Esophagus muscularis mucosa (tissue), 3 donors: ENCODE data around the gene RYR1.

Experiments
- CTCF ChIP-seq, 3 experiments: fragments of 200-600 bp in 2 of 3; fragments of 450-650 bp in 1 of 3; sonication (generic) in 2 of 3; IDR thresholded peaks; one replicate each; pipeline ENCODE4 v1.5.1; 2017 to 2019; ENCODE audit warnings: antibody characterized with exemption in 3 of 3, mild to moderate bottlenecking in 2 of 3, moderate library complexity in 1 of 3
- POLR2AphosphoS5 ChIP-seq, 2 donors: sonication (generic); formaldehyde crosslinking; IDR thresholded peaks; one replicate each; pipeline ENCODE4 v1.6.1; 2017; ENCODE audit warnings: antibody characterized with exemption in 2 of 2

- no peak for TF ChIP-seq CTCF (IDR thresholded peaks at IDR 0.05)
- TF ChIP-seq POLR2AphosphoS5 (IDR thresholded peaks at IDR 0.05): no peak
These were observed 86.5 kb downstream of the RYR1 start for GRCh38 chr19:38519988-38520387.
